Hypothalamus (tissue), 51 donors: Measurements from ENCODE around the gene RBFOX2.
A peak's percentile ranks its signal among the peaks of the same experiment; 100 is the strongest.

Experiments
- DNase-seq, 51 donors: peaks; one replicate each; lab custom pipeline; 2025; lab: John Stamatoyannopoulos, UW

RBFOX2 gene

GRCh38 chr22:35882211-35883030 lies 146.2 kb downstream of the RBFOX2 start:
- no peak for DNase-seq

- no peak for DNase-seq
These were observed 149.3 kb downstream of the RBFOX2 start for GRCh38 chr22:35879351-35879750.

GRCh38 chr22:35873426-35873825 lies 155.2 kb downstream of the RBFOX2 start:
- no peak for DNase-seq

- DNase-seq: no peak
These were observed 156.2 kb downstream of the RBFOX2 start for GRCh38 chr22:35872451-35872850.

GRCh38 chr22:35870517-35871293 lies 157.9 kb downstream of the RBFOX2 start:
- no peak for DNase-seq

GRCh38 chr22:35868938-35869337 lies 159.7 kb downstream of the RBFOX2 start:
- DNase-seq: no peak

GRCh38 chr22:35866651-35867050 lies 162.0 kb downstream of the RBFOX2 start:
- DNase-seq: peak in 1 of 51 donors; percentile 6

- DNase-seq: no peak
These were observed 164.0 kb downstream of the RBFOX2 start for GRCh38 chr22:35864545-35865165.

GRCh38 chr22:35863432-35863831 lies 165.2 kb downstream of the RBFOX2 start:
- no peak for DNase-seq

- no peak for DNase-seq
These were observed 165.9 kb downstream of the RBFOX2 start for GRCh38 chr22:35862697-35863096.

GRCh38 chr22:35861451-35861850 lies 167.2 kb downstream of the RBFOX2 start:
- no peak for DNase-seq

- DNase-seq: no peak
These were observed 167.8 kb downstream of the RBFOX2 start for GRCh38 chr22:35860837-35861236.

GRCh38 chr22:35860087-35860733 lies 168.4 kb downstream of the RBFOX2 start:
- DNase-seq: no peak

- no peak for DNase-seq
These were observed 174.3 kb downstream of the RBFOX2 start for GRCh38 chr22:35854334-35854733.

GRCh38 chr22:35852076-35852475 lies 176.5 kb downstream of the RBFOX2 start:
- DNase-seq: no peak

- no peak for DNase-seq
These were observed 177.8 kb downstream of the RBFOX2 start for GRCh38 chr22:35850831-35851230.

GRCh38 chr22:35846804-35847203 lies 181.8 kb downstream of the RBFOX2 start:
- DNase-seq: no peak

GRCh38 chr22:35844886-35845285 lies 183.7 kb downstream of the RBFOX2 start:
- no peak for DNase-seq

- no peak for DNase-seq
These were observed 185.7 kb downstream of the RBFOX2 start for GRCh38 chr22:35842954-35843353.

- no peak for DNase-seq
These were observed 186.1 kb downstream of the RBFOX2 start for GRCh38 chr22:35842519-35842913.

- DNase-seq: no peak
These were observed 186.6 kb downstream of the RBFOX2 start for GRCh38 chr22:35841907-35842518.
